GM19455 (cell line): Measurements from ENCODE around the gene VCPKMT.
"Not testable (repeated sequence)": the region's sequence is repeated elsewhere in the genome, so short reads cannot be mapped to it uniquely, and the experiment has no call there.

ENCODE experiments used
- ATAC-seq: cut with Tn5 transposase; IDR thresholded peaks from one replicate; pipeline ENCODE4 v1.9.1; 2021; ENCODE audit not compliant: unreplicated experiment

Gene VCPKMT

GRCh38 chr14:50092006-50092555 lies 24.3 kb downstream of the VCPKMT start:
- no peak for ATAC-seq

GRCh38 chr14:50091240-50091913 lies 25.0 kb downstream of the VCPKMT start:
- ATAC-seq = no peak

GRCh38 chr14:50089208-50089607 lies 27.2 kb downstream of the VCPKMT start:
- no peak for ATAC-seq

GRCh38 chr14:50088731-50089130 lies 27.6 kb downstream of the VCPKMT start:
- ATAC-seq = no peak

GRCh38 chr14:50088117-50088515 lies 28.3 kb downstream of the VCPKMT start:
- no peak for ATAC-seq

GRCh38 chr14:50087341-50088116 lies 28.8 kb downstream of the VCPKMT start:
- no peak for ATAC-seq

- ATAC-seq = no peak
Observed at GRCh38 chr14:50086321-50086711, 30.1 kb downstream of the VCPKMT start.

GRCh38 chr14:50085570-50086320 lies 30.6 kb downstream of the VCPKMT start:
- ATAC-seq = peak; percentile 53

- ATAC-seq = no peak
Observed at GRCh38 chr14:50084666-50085065, 31.7 kb downstream of the VCPKMT start.

GRCh38 chr14:50083467-50084337 lies 32.7 kb downstream of the VCPKMT start:
- ATAC-seq = peak; percentile 55

- peak; percentile 76 for ATAC-seq
Observed at GRCh38 chr14:50082784-50083466, 33.4 kb downstream of the VCPKMT start.

- no peak for ATAC-seq
Observed at GRCh38 chr14:50082308-50082742, 34.0 kb downstream of the VCPKMT start.

GRCh38 chr14:50079103-50079502 lies 37.3 kb downstream of the VCPKMT start:
- not testable (repeated sequence) for ATAC-seq

- not testable (repeated sequence) for ATAC-seq
Observed at GRCh38 chr14:50073663-50074062, 42.7 kb downstream of the VCPKMT start.

- no peak for ATAC-seq
Observed at GRCh38 chr14:50072395-50072794, 44.0 kb downstream of the VCPKMT start.

- no peak for ATAC-seq
Observed at GRCh38 chr14:50070840-50071548, 45.4 kb downstream of the VCPKMT start.

GRCh38 chr14:50070230-50070629 lies 46.1 kb downstream of the VCPKMT start:
- ATAC-seq = no peak

GRCh38 chr14:50069325-50069724 lies 47.0 kb downstream of the VCPKMT start:
- no peak for ATAC-seq

GRCh38 chr14:50068496-50068895 lies 47.9 kb downstream of the VCPKMT start:
- ATAC-seq = no peak
